Liver (tissue), 9 donors: ENCODE data around the gene GRIP1. TPM values are rescaled to one million over a fixed set of nuclear protein-coding genes. Genes with fewer than 3 reads are reported as not detected.

Experiments used
- DNase-seq: peaks from one replicate; pipeline ENCODE4 v3.0.0-alpha.2; 2017; ENCODE audit warnings: low spot score
- H3K27ac ChIP-seq, 2 donors: one replicate each; pipeline ENCODE4 v1.7.0; 2013; ENCODE audit warnings: inconsistent platforms in 2 of 2, low read length in 2 of 2, control low read depth in 1 of 2, low read depth in 1 of 2, mild to moderate bottlenecking in 1 of 2
- H3K27me3 ChIP-seq, 4 donors: one replicate each; pipeline versions ENCODE4 v1.6.1 to v1.7.0; 2013; ENCODE audit warnings: low read length in 3 of 4, inconsistent platforms in 1 of 4, mild to moderate bottlenecking in 1 of 4, moderate library complexity in 1 of 4; ENCODE audit not compliant: control insufficient read depth in 4 of 4, insufficient read depth in 4 of 4
- H3K36me3 ChIP-seq, 4 donors: one replicate each; pipeline versions ENCODE4 v1.6.1 to v1.7.0; 2013; ENCODE audit warnings: low read length in 3 of 4, mild to moderate bottlenecking in 3 of 4, low read depth in 1 of 4, moderate library complexity in 1 of 4; ENCODE audit not compliant: control insufficient read depth in 4 of 4, insufficient read depth in 3 of 4
- H3K4me1 ChIP-seq, 4 donors: one replicate each; pipeline versions ENCODE4 v1.6.1 to v1.7.0; 2013; ENCODE audit warnings: low read length in 3 of 4, mild to moderate bottlenecking in 3 of 4, moderate library complexity in 1 of 4; ENCODE audit not compliant: control insufficient read depth in 4 of 4, insufficient read depth in 4 of 4
- H3K4me3 ChIP-seq, 3 donors: one replicate each; pipeline versions ENCODE4 v1.6.1 to v1.7.0; 2013; ENCODE audit warnings: low read length in 3 of 3, control low read depth in 1 of 3, low read depth in 1 of 3, mild to moderate bottlenecking in 1 of 3
- H3K9ac ChIP-seq, 2 donors: one replicate each; pipeline ENCODE4 v1.7.0; 2013; ENCODE audit warnings: low read length in 2 of 2, mild to moderate bottlenecking in 2 of 2, moderate library complexity in 2 of 2, control low read depth in 1 of 2, low read depth in 1 of 2
- H3K9me3 ChIP-seq, 4 donors: one replicate each; pipeline versions ENCODE4 v1.6.1 to v1.7.0; 2013; ENCODE audit warnings: low read length in 3 of 4; ENCODE audit not compliant: control insufficient read depth in 4 of 4
- EGR1 ChIP-seq, 2 donors: IDR thresholded peaks; 2 replicates each; pipeline ENCODE4 v1.6.1; 2016 to 2018; ENCODE audit warnings: antibody characterized with exemption in 2 of 2, low read depth in 2 of 2
- FOXA1 ChIP-seq: IDR thresholded peaks from 2 replicates; pipeline ENCODE4 v1.6.1; 2016; ENCODE audit warnings: antibody characterized with exemption
- FOXA2 ChIP-seq: IDR thresholded peaks from 2 replicates; pipeline ENCODE4 v1.6.1; 2016; ENCODE audit warnings: antibody characterized with exemption
- GABPA ChIP-seq, 2 donors: IDR thresholded peaks in 1 of 2; conservative IDR thresholded peaks in 1 of 2; 2 replicates each; pipeline ENCODE4 v1.6.1; 2016; ENCODE audit warnings: antibody characterized with exemption in 2 of 2, mild to moderate bottlenecking in 1 of 2, moderate library complexity in 1 of 2
- HNF4A ChIP-seq, 2 donors: conservative IDR thresholded peaks; 2 replicates each; pipeline ENCODE4 v1.6.1; 2016; ENCODE audit warnings: antibody characterized with exemption in 2 of 2, mild to moderate bottlenecking in 2 of 2
- HNF4G ChIP-seq: IDR thresholded peaks from 2 replicates; pipeline ENCODE4 v1.6.1; 2016; ENCODE audit warnings: antibody characterized with exemption
- JUND ChIP-seq, 2 donors: IDR thresholded peaks; 2 replicates each; pipeline ENCODE4 v1.6.1; 2016; ENCODE audit warnings: antibody characterized with exemption in 2 of 2
- NR2F2 ChIP-seq: IDR thresholded peaks from 2 replicates; pipeline ENCODE4 v1.6.1; 2016; ENCODE audit warnings: antibody characterized with exemption
- RAD21 ChIP-seq, 2 donors: IDR thresholded peaks; 2 replicates each; pipeline ENCODE4 v1.6.1; 2016; ENCODE audit warnings: antibody characterized with exemption in 2 of 2, mild to moderate bottlenecking in 2 of 2
- RXRA ChIP-seq, 2 donors: IDR thresholded peaks; 2 replicates each; pipeline ENCODE4 v1.6.1; 2017 to 2018; ENCODE audit warnings: antibody characterized with exemption in 2 of 2, mild to moderate bottlenecking in 1 of 2
- SP1 ChIP-seq: IDR thresholded peaks from 2 replicates; pipeline ENCODE4 v1.6.1; 2018; ENCODE audit warnings: antibody characterized with exemption, mild to moderate bottlenecking
- TAF1 ChIP-seq: conservative IDR thresholded peaks from 2 replicates; pipeline ENCODE4 v1.6.1; 2016; ENCODE audit warnings: antibody characterized with exemption, mild to moderate bottlenecking
- YY1 ChIP-seq: IDR thresholded peaks from 2 replicates; pipeline ENCODE4 v1.6.1; 2016; ENCODE audit warnings: antibody characterized with exemption, mild to moderate bottlenecking
- WGBS: extraction: QIAGEN DNeasy Blood & Tissue Kit; methylation state at CpG from one replicate; pipeline ENCODE4 v1.1.7; 2013; 5-methylcytosine and 5-hydroxymethylcytosine counted together
- polyA plus RNA-seq, 2 donors: library from polyadenylated mRNA; stranded (reverse) in 1 of 2; unstranded in 1 of 2; fragments of 200-250 nt in 1 of 2; fragments of >200 nt in 1 of 2; fragmentation: Nextera tagmentation in 1 of 2; extraction: Ambion mirVana in 1 of 2; gene quantifications; one replicate each; pipeline versions ENCODE4 v1.2.1 to v1.2.3, GENCODE V29; 2013 to 2015
- total RNA-seq, 2 donors: library from RNA; depleted of rRNA; stranded (reverse); fragments of >200 nt; gene quantifications; one replicate each; pipeline ENCODE4 v1.2.3, GENCODE V29; 2014
- TF ChIP-seq, protein P1 (sequence below): IDR thresholded peaks from 2 replicates; pipeline ENCODE4 v1.6.1; 2016; ENCODE audit warnings: antibody characterized with exemption
- TF ChIP-seq, protein P2 (sequence below): IDR thresholded peaks from 2 replicates; pipeline ENCODE4 v1.6.1; 2016; ENCODE audit warnings: antibody characterized with exemption
- TF ChIP-seq, protein P3 (sequence below): fragments of 150-350 bp; IDR thresholded peaks from 2 replicates; pipeline ENCODE4 v1.5.1; 2017; ENCODE audit warnings: improper control_type of control experiment, low read depth, low read length; ENCODE audit not compliant: missing input control
- TF ChIP-seq, protein P4 (sequence below): IDR thresholded peaks from 2 replicates; pipeline ENCODE4 v1.6.1; 2016; ENCODE audit warnings: antibody characterized with exemption
- donor health status: healthy.
- donor health status: healthy.
- donor health status: healthy.
- donor health status: healthy.
- donor health status: healthy.

The GRIP1 gene
- total and polyA plus RNA-seq, 4 donors, result 0.05 to 1.5 (median 0.24) TPM

DNA sequence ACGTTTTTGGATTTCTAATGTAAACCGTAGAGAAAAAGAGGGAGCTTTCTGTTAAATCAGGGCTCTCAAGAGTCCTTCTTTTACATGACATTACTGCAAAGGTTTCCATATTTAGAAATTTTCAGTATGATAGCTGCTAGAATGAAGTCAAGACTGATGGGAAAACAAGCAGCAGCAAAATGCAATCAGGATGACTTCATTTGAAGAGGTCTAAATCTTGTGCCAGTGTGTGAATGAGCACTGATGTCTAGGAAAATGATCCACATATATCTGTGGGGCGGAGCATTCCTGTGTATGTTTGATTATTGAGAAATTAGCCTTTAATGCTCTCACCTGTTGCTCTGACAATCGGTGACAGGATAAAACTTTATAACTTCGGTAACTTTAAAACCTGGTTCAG, 73.6 kb downstream of the GRIP1 start:
- TF ChIP-seq RXRA (IDR thresholded peaks at IDR 0.05) (no peak), GABPA (IDR thresholded peaks at IDR 0.05 in 1 of 2, conservative IDR thresholded peaks at IDR 0.05 in 1 of 2) (no peak), FOXA1 (no peak), FOXA2 (no peak), NR2F2 (no peak), YY1 (no peak)
- TF ChIP-seq, protein P1, sequence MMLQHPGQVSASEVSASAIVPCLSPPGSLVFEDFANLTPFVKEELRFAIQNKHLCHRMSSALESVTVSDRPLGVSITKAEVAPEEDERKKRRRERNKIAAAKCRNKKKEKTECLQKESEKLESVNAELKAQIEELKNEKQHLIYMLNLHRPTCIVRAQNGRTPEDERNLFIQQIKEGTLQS, result no peak
- Histone ChIP-seq H3K9me3 (no peaks in the 10 kb centered on the region), H3K9ac (no peak overlapping the region), H3K27me3 (peaks cover 0 to 3% (median 0%) of the 10 kb centered on the region in 4 donors), H3K27ac (no peak overlapping the region), H3K36me3 (no peaks in the 10 kb centered on the region), H3K4me1 (no peaks in the 10 kb centered on the region), H3K4me3 (no peak overlapping the region)
- no peak for DNase-seq
- 69% methylated on average over 5 of the region's 5 CpGs for WGBS

DNA sequence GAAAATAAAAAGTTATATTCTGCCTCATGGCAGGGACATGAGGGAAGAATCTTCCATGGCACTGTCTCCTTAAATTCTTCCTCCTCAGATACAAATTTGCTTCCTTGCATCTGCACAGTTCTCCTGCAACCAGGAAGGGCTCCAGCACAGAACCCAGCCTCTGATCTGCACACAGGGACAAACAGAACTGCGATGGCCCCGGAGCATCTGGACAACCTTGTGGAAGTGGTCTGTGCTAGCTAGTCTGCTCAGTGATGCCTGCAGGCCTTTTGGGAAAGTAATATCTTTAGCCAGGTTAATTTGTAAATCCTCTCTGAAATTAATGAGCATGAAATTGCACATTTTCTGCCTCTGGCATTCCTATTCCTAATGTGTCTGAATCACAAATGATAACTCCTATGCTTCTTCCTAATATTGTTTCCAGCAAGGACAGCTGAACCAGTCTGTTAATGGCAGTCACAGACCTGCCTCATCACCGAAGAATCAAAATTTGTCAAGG, 74.8 kb downstream of the GRIP1 start:
- TF ChIP-seq, protein P2, sequence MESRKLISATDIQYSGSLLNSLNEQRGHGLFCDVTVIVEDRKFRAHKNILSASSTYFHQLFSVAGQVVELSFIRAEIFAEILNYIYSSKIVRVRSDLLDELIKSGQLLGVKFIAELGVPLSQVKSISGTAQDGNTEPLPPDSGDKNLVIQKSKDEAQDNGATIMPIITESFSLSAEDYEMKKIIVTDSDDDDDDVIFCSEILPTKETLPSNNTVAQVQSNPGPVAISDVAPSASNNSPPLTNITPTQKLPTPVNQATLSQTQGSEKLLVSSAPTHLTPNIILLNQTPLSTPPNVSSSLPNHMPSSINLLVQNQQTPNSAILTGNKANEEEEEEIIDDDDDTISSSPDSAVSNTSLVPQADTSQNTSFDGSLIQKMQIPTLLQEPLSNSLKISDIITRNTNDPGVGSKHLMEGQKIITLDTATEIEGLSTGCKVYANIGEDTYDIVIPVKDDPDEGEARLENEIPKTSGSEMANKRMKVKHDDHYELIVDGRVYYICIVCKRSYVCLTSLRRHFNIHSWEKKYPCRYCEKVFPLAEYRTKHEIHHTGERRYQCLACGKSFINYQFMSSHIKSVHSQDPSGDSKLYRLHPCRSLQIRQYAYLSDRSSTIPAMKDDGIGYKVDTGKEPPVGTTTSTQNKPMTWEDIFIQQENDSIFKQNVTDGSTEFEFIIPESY, result no peak
- TF ChIP-seq HNF4A (conservative IDR thresholded peaks at IDR 0.05), result no peak
- TF ChIP-seq RAD21 (IDR thresholded peaks at IDR 0.05), result no peak
- no peak for TF ChIP-seq GABPA (IDR thresholded peaks at IDR 0.05 in 1 of 2, conservative IDR thresholded peaks at IDR 0.05 in 1 of 2)
- TF ChIP-seq, protein P3, sequence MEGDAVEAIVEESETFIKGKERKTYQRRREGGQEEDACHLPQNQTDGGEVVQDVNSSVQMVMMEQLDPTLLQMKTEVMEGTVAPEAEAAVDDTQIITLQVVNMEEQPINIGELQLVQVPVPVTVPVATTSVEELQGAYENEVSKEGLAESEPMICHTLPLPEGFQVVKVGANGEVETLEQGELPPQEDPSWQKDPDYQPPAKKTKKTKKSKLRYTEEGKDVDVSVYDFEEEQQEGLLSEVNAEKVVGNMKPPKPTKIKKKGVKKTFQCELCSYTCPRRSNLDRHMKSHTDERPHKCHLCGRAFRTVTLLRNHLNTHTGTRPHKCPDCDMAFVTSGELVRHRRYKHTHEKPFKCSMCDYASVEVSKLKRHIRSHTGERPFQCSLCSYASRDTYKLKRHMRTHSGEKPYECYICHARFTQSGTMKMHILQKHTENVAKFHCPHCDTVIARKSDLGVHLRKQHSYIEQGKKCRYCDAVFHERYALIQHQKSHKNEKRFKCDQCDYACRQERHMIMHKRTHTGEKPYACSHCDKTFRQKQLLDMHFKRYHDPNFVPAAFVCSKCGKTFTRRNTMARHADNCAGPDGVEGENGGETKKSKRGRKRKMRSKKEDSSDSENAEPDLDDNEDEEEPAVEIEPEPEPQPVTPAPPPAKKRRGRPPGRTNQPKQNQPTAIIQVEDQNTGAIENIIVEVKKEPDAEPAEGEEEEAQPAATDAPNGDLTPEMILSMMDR, result no peak
- no peak for TF ChIP-seq FOXA2
- TF ChIP-seq YY1, result no peak
- no peak for TF ChIP-seq TAF1
- TF ChIP-seq HNF4G, result no peak
- no peak for TF ChIP-seq SP1
- TF ChIP-seq RXRA (IDR thresholded peaks at IDR 0.05), result no peak
- no peak for TF ChIP-seq NR2F2
- TF ChIP-seq, protein P1, result no peak
- TF ChIP-seq JUND (IDR thresholded peaks at IDR 0.05), result no peak
- no peak for TF ChIP-seq EGR1 (IDR thresholded peaks at IDR 0.05; ENCODE audit: low read depth in 2 of 2)
- TF ChIP-seq, protein P4, sequence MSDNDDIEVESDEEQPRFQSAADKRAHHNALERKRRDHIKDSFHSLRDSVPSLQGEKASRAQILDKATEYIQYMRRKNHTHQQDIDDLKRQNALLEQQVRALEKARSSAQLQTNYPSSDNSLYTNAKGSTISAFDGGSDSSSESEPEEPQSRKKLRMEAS, result no peak
- H3K9me3 ChIP-seq, result no peaks in the 10 kb centered on the region
- H3K4me1 ChIP-seq, result no peaks in the 10 kb centered on the region
- no peak overlapping the region for H3K9ac ChIP-seq
- DNase-seq, result no peak
- H3K4me3 ChIP-seq, result no peak overlapping the region
- H3K27me3 ChIP-seq, result peaks cover 0 to 3% (median 0%) of the 10 kb centered on the region in 4 donors
- 90% methylated on average over 3 of the region's 3 CpGs for WGBS
- no peaks in the 10 kb centered on the region for H3K36me3 ChIP-seq
- no peak overlapping the region for H3K27ac ChIP-seq
